ENCODE results near the gene SHISA4.

SHISA4 gene

GRCh38 chr1:201887116-201887866, 1.4 kb upstream of the SHISA4 start:
- TF ChIP-seq GATA1 (IDR thresholded peaks at IDR 0.05; ENCODE audit: low read depth, low read length) (no peak), POLR2A (IDR thresholded peaks at IDR 0.05; ENCODE audit: low read length) (no peak)

GRCh38 chr1:201889090-201889968, 631 bp downstream of the SHISA4 start:
- DNase-seq = no peak
- TF ChIP-seq POLR2A (IDR thresholded peaks at IDR 0.05; ENCODE audit: low read length) = no peak
- TF ChIP-seq GATA1 (IDR thresholded peaks at IDR 0.05; ENCODE audit: low read depth, low read length) = no peak

More at GRCh38 chr1:201887116-201887866, 1.4 kb upstream of the SHISA4 start:
- DNase-seq = peak in 1 of 2 experiments; percentile 17

GRCh38 chr1:201890223-201890622, 1.5 kb downstream of the SHISA4 start:
- DNase-seq = no peak
- TF ChIP-seq POLR2A (IDR thresholded peaks at IDR 0.05; ENCODE audit: low read length) = no peak
- no peak for TF ChIP-seq GATA1 (IDR thresholded peaks at IDR 0.05; ENCODE audit: low read depth, low read length)

GRCh38 chr1:201890806-201891450, 2.2 kb downstream of the SHISA4 start:
- TF ChIP-seq GATA1 (IDR thresholded peaks at IDR 0.05; ENCODE audit: low read depth, low read length) (no peak), POLR2A (IDR thresholded peaks at IDR 0.05; ENCODE audit: low read length) (no peak)
- DNase-seq = no peak

- no peak for DNase-seq
- TF ChIP-seq POLR2A (IDR thresholded peaks at IDR 0.05; ENCODE audit: low read length) (no peak), GATA1 (IDR thresholded peaks at IDR 0.05; ENCODE audit: low read depth, low read length) (no peak)
These were observed 2.9 kb downstream of the SHISA4 start for GRCh38 chr1:201891451-201892045.

- TF ChIP-seq GATA1 (IDR thresholded peaks at IDR 0.05; ENCODE audit: low read depth, low read length) (no peak), POLR2A (IDR thresholded peaks at IDR 0.05; ENCODE audit: low read length) (no peak)
- no peak for DNase-seq
These were observed 3.5 kb downstream of the SHISA4 start for GRCh38 chr1:201892211-201892610.

- DNase-seq = no peak
These were observed 4.7 kb downstream of the SHISA4 start for GRCh38 chr1:201893431-201893830.

GRCh38 chr1:201894343-201895119, 5.8 kb downstream of the SHISA4 start:
- DNase-seq = no peak
- TF ChIP-seq POLR2A (IDR thresholded peaks at IDR 0.05; ENCODE audit: low read length) = no peak
- TF ChIP-seq GATA1 (IDR thresholded peaks at IDR 0.05; ENCODE audit: low read depth, low read length) = no peak

More at GRCh38 chr1:201893431-201893830, 4.7 kb downstream of the SHISA4 start:
- no peak for TF ChIP-seq POLR2A (IDR thresholded peaks at IDR 0.05; ENCODE audit: low read length)
- no peak for TF ChIP-seq GATA1 (IDR thresholded peaks at IDR 0.05; ENCODE audit: low read depth, low read length)

GRCh38 chr1:201895120-201895665, 6.5 kb downstream of the SHISA4 start:
- TF ChIP-seq GATA1 (IDR thresholded peaks at IDR 0.05; ENCODE audit: low read depth, low read length) (no peak), POLR2A (IDR thresholded peaks at IDR 0.05; ENCODE audit: low read length) (no peak)
- DNase-seq = no peak

GRCh38 chr1:201895913-201896807, 7.5 kb downstream of the SHISA4 start:
- DNase-seq = peak; percentile 84 to 92
- TF ChIP-seq POLR2A (IDR thresholded peaks at IDR 0.05; ENCODE audit: low read length) (no peak), GATA1 (IDR thresholded peaks at IDR 0.05; ENCODE audit: low read depth, low read length) (no peak)

GRCh38 chr1:201896951-201897391, 8.3 kb downstream of the SHISA4 start:
- TF ChIP-seq POLR2A (IDR thresholded peaks at IDR 0.05; ENCODE audit: low read length) (no peak), GATA1 (IDR thresholded peaks at IDR 0.05; ENCODE audit: low read depth, low read length) (no peak)
- no peak for DNase-seq
